Right lobe of liver (tissue), 4 donors: ENCODE results near the gene PRKAR1B.

Source experiments
- POLR2A ChIP-seq: fragments of 450-650 bp; IDR thresholded peaks from one replicate; pipeline ENCODE4 v1.6.1; 2017; ENCODE audit warnings: antibody characterized with exemption, mild to moderate bottlenecking
- TF ChIP-seq, protein P1 (sequence below), 4 donors: fragments of 200-600 bp in 3 of 4; fragments of 450-650 bp in 1 of 4; IDR thresholded peaks; one replicate each; pipeline versions ENCODE4 v1.5.1 to v1.8.0; 2016 to 2022; ENCODE audit warnings: antibody characterized with exemption in 4 of 4, mild to moderate bottlenecking in 2 of 4
- donor health status: DM: no; HTN: no; CAD: no.
- donor health status: DM: no; HTN: no; CAD: no.
- donor health status: DM: no; HTN: yes; CAD: no.

DNA sequence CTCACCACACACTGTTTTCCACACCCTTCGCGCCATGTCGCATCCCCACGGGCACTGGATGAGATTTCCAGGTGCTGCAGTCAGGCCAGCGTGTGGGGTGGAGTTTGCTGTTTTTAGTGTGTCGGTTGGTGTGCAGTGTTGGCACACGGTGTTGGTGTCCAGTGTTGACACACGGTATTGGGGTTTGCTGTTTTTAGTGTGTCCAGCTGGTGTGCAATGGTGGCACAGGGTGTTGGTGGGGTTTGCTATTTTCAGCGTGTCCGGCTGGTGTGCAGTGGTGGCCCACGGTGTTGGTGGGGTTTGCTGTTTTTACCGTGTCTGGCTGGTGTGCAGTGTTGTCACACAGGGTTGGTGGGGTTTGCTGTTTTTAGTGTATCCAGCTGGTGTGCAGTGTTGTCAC lies 20.1 kb upstream of the PRKAR1B start:
- TF ChIP-seq, protein P1, sequence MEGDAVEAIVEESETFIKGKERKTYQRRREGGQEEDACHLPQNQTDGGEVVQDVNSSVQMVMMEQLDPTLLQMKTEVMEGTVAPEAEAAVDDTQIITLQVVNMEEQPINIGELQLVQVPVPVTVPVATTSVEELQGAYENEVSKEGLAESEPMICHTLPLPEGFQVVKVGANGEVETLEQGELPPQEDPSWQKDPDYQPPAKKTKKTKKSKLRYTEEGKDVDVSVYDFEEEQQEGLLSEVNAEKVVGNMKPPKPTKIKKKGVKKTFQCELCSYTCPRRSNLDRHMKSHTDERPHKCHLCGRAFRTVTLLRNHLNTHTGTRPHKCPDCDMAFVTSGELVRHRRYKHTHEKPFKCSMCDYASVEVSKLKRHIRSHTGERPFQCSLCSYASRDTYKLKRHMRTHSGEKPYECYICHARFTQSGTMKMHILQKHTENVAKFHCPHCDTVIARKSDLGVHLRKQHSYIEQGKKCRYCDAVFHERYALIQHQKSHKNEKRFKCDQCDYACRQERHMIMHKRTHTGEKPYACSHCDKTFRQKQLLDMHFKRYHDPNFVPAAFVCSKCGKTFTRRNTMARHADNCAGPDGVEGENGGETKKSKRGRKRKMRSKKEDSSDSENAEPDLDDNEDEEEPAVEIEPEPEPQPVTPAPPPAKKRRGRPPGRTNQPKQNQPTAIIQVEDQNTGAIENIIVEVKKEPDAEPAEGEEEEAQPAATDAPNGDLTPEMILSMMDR (IDR thresholded peaks at IDR 0.05) = no peak
- no peak for TF ChIP-seq POLR2A
